SJSA1 (cell line): ENCODE data around the gene RPS27. TPM values are rescaled to one million over a fixed set of nuclear protein-coding genes. Genes with fewer than 3 reads are reported as not detected.
"Not testable (repeated sequence)": the region's sequence is repeated elsewhere in the genome, so short reads cannot be mapped to it uniquely, and the experiment has no call there.

Experiments
- DNase-seq, 2 experiments: peaks; one replicate each; pipeline ENCODE4 v3.0.0-alpha.2; 2015 to 2020; ENCODE audit warnings: low spot score in 2 of 2, low read depth in 1 of 2
- H3K27ac ChIP-seq: fragments of 250-450 bp; sonication (Bioruptor Pico); 2 replicates; pipeline ENCODE4 v1.5.1; 2020; ENCODE audit warnings: mild to moderate bottlenecking, moderate library complexity
- H3K27me3 ChIP-seq: fragments of 250-450 bp; sonication (Bioruptor Pico); replicated peaks from 2 replicates; pipeline ENCODE4 v1.5.1; 2020; ENCODE audit warnings: mild to moderate bottlenecking, moderate library complexity
- H3K36me3 ChIP-seq: fragments of 250-450 bp; sonication (Bioruptor Pico); 2 replicates; pipeline ENCODE4 v1.5.1; 2020; ENCODE audit warnings: mild to moderate bottlenecking
- H3K4me1 ChIP-seq: fragments of 250-450 bp; sonication (Bioruptor Pico); replicated peaks from 2 replicates; pipeline ENCODE4 v1.6.1; 2021; ENCODE audit warnings: mild to moderate bottlenecking
- H3K4me3 ChIP-seq: fragments of 250-450 bp; sonication (Bioruptor Pico); 2 replicates; pipeline ENCODE4 v1.5.1; 2020; ENCODE audit warnings: mild to moderate bottlenecking
- H3K9me3 ChIP-seq: fragments of 250-450 bp; sonication (Bioruptor Pico); replicated peaks from 2 replicates; pipeline ENCODE4 v1.5.1; 2020; ENCODE audit warnings: mild to moderate bottlenecking
- total RNA-seq: library from RNA; depleted of rRNA; stranded (reverse); fragments of >200 nt; shearing (Covaris generic); gene quantifications from 2 replicates; pipeline ENCODE4 v1.2.3, GENCODE V29; 2014

RPS27 gene
- total RNA-seq, 1 experiment from 2014 or later: 2,337 TPM

DNA sequence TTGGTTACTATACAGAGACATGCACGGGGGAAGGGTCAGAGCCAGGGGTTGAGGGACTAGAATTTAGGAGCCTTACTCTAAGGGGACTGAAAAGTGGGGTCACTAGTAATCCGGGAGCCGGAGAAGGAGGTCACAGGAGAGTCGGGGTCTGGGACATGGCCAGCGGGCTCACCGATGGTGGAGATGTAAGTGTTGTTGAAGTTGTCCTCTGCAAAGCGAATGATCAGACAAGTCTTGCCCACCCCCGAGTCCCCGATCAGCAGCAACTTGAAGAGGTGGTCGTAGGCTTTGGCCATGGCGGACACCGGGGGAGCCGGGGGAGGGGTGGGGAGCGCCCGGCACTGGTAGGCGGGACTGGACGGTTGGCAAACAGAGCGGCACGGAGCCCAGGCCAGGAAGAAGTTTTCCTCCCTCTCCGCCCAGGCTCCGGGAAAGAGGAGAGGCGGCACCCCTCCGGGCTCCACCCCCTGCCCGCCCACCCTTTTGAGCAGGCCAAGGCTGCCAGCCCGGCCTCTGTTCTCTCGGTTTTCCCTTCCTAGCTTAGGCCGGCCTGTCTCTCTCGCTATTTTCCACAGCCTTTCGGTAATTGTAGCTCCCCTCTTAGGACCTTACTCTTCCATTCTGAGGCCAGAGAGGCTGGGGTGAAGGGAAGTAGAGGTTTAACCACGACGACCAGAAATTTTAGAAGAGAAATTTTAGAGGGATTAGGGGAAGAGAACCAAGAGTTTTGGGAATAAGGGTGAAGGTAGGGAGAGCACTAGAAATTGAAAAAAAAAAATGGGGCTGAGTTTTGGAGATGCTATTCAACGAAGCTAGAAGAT lies 4.4 kb upstream of the RPS27 start, which contains the start of gene RAB13:
Gene RAB13, minus strand, starts transcription at position 399 of the 821 bp plus-strand sequence. Its CDS starts 103 bp downstream, at position 296.
- H3K4me1 ChIP-seq: peaks cover 23% of the 10 kb centered on the region
- peak; percentile 85 to 89 for DNase-seq
- no peaks in the 10 kb centered on the region for H3K9me3 ChIP-seq

DNA sequence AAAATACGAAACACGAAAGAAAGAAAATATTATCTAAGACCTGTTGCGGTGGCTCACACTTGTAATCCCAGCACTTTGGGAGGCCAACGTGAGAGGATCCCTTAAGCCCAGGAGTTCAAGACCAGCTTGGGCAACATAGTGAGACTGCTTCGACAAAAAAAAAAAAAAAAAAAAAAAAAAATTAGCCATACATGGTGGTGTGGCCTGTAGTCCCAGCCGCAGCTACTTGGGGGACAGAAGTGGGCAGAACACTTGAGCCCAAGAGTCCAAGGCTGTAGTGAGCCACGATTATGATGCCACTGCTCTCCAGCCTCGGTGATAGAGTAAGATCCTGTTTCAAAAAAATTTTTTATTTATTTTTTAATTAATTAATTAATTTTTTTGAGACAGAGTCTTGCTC lies 2.9 kb upstream of the RPS27 start:
- peaks cover 34% of the 10 kb centered on the region for H3K4me1 ChIP-seq
- H3K9me3 ChIP-seq: no peaks in the 10 kb centered on the region

More for the DNA sequence above, 4.4 kb upstream of the RPS27 start, which contains the start of gene RAB13:
- no peaks in the 10 kb centered on the region for H3K27me3 ChIP-seq
- H3K27ac ChIP-seq: peak within 1 kb of the TSS; percentile 53
- peak within 1 kb of the TSS; percentile 52 for H3K4me3 ChIP-seq
- H3K36me3 ChIP-seq: peaks cover 36% of the 10 kb centered on the region

DNA sequence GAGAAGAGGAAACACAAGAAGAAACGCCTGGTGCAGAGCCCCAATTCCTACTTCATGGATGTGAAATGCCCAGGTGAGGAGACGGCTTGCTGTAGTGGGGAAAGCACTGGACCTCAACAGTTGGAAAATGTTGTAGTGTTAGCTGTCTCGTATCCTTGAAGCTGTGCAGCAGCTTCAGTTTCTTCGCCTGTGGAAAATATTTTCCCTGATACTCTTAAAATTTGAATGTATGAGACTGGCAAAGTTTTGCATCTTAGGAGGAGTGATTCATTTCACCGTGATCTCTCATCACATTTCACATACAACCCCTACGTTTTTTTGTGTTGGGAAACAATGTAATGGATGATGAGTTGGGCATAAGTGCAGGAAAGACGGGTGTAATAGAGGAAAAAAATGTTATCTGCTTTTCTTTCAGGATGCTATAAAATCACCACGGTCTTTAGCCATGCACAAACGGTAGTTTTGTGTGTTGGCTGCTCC lies 629 bp downstream of the RPS27 start:
- no peaks in the 10 kb centered on the region for H3K9me3 ChIP-seq
- peaks cover 26% of the 10 kb centered on the region for H3K4me1 ChIP-seq
- peaks cover 51% of the 10 kb centered on the region for H3K36me3 ChIP-seq
- H3K4me3 ChIP-seq: peak overlapping the region; percentile 62
- no peaks in the 10 kb centered on the region for H3K27me3 ChIP-seq
- DNase-seq: no peak
- H3K27ac ChIP-seq: peak overlapping the region; percentile 88

More for the DNA sequence above, 2.9 kb upstream of the RPS27 start:
- Histone ChIP-seq H3K36me3 (peaks cover 42% of the 10 kb centered on the region), H3K4me3 (no peak overlapping the region), H3K27ac (no peak overlapping the region), H3K27me3 (no peaks in the 10 kb centered on the region)
- DNase-seq: no peak

DNA sequence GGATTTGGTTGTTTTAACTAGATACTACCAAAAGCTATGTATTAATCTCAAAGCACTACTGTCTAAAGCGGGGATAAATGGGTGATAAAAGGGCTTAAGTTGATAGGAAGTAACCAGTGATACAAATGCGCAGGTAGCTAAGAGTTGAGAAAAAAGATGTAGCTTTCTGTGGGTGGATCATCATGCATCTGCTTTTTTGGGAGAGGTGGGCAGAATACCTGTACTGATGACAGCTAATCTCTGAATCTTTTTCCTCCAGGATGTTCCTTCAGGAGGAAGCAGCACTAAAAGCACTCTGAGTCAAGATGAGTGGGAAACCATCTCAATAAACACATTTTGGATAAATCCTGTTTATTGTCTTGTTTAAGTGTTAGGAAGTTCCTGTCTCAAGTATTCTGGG lies 1.2 kb downstream of the RPS27 start:
- DNase-seq: no peak
- Histone ChIP-seq H3K27ac (peak overlapping the region; percentile 88; the same call in 1 of the 2 replicates), H3K27me3 (no peaks in the 10 kb centered on the region), H3K4me3 (peak overlapping the region; percentile 62), H3K36me3 (peaks cover 51% of the 10 kb centered on the region), H3K9me3 (no peaks in the 10 kb centered on the region), H3K4me1 (peaks cover 22% of the 10 kb centered on the region)

DNA sequence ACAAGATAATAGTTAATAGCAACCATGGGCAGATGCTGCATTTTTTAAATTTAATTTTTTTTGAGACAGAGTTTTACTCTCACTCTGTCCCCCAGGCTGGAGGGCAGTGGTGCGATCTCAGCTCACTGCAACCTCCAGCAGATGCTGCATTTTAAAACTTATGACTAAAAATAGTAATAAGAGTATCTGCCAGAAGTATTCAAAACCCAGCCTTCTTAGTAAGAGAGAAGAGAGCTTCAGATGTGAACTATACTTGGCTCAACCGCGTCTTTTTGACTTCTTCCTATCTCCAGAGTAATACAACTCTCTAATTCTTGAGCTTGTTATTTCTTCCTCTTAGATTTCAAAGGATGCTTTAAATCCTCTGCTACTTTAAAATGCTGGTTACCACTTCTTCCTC lies 4.6 kb downstream of the RPS27 start:
- Histone ChIP-seq H3K27ac (no peak overlapping the region), H3K9me3 (no peaks in the 10 kb centered on the region), H3K27me3 (no peaks in the 10 kb centered on the region), H3K4me1 (peaks cover 19% of the 10 kb centered on the region), H3K4me3 (no peak overlapping the region), H3K36me3 (peaks cover 51% of the 10 kb centered on the region)
- no peak for DNase-seq

DNA sequence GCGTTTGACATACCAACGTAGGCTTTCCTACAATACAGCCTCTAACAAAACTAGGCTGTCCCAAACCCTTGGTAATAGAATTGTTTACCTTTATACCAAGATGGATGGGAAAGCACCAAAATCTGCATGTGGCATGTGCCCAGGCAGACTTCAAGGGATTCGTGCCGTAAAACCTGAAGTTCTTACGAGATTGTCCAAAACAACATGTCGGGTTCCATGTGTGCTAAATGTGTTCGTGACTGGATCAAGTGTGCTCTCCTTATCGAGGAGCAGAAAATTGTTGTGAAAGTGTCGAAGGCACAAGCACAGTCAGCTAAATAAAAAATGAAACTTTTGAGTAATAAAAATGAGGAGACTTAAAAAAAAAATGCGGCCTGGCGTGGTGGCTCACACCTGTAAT lies 5.1 kb downstream of the RPS27 start:
- Histone ChIP-seq H3K27me3 (no peaks in the 10 kb centered on the region), H3K9me3 (no peaks in the 10 kb centered on the region), H3K36me3 (peaks cover 51% of the 10 kb centered on the region), H3K27ac (no peak overlapping the region), H3K4me3 (no peak overlapping the region), H3K4me1 (peaks cover 21% of the 10 kb centered on the region)
- DNase-seq: no peak

DNA sequence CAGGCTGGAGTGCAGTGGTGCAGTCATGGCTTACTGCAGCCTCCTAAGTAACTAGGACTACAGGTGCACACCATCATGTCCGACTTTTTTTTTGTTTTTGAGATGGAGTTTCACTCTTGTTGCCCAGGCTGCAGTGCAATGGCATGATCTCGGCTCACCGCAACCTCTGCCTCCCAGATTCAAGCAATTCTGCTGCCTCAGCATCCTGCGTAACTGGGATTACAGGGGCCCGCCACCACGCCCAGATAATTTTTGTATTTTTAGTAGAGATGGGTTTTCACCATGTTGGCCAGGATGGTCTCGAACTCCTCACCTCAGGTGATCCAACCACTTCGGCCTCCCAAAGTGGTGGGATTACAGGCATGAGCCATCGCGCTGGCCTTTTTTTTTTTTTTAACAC lies 6.3 kb downstream of the RPS27 start:
- Histone ChIP-seq H3K36me3 (peaks cover 39% of the 10 kb centered on the region), H3K4me1 (peaks cover 26% of the 10 kb centered on the region)
- H3K9me3 ChIP-seq, DNase-seq, H3K27me3 ChIP-seq, H3K27ac ChIP-seq, H3K4me3 ChIP-seq: not testable (repeated sequence)

DNA sequence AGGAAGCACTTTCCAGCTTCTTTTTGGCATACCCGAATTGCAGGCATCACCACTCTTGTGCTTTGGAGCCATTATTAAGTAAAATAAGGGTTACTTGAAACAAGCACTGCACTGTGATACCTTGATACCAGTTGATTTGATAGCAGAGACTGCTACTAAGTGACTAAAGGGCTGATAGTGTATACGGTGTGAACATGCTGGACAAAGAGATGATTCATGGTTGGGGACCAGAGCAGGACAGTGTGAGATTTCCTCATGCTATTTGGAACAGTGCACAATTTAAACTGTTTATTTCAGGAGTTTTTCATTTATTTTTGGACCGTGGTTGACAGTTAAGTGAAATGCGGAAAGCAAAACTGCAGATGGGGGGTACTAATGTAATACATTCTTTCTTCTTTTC lies 9.9 kb downstream of the RPS27 start:
- peak overlapping the region; percentile 52 for H3K27ac ChIP-seq
- peaks cover 3% of the 10 kb centered on the region for H3K36me3 ChIP-seq
- H3K27me3 ChIP-seq: no peaks in the 10 kb centered on the region
- no peaks in the 10 kb centered on the region for H3K9me3 ChIP-seq
- no peak overlapping the region for H3K4me3 ChIP-seq
- peak in 1 of 2 experiments; percentile 36 for DNase-seq
- H3K4me1 ChIP-seq: peaks cover 29% of the 10 kb centered on the region

DNA sequence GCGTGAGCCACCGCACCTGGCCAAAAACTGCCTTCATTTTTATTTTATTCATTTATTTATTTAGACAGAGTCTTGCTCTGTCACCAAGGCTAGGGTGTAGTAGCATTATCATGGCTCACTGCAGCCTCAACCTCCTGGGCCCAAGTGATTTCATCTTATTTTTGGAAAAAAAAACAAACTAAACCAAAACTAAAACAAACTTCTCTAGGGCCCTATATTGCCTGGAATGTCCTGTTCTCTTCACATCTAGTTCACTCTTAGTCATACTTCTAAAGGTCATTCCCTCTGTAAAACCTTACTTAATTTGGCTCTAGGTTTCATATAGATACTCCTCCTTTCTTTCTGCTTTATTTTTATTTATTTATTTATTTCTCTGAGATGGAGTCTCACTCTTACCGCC lies 15.6 kb downstream of the RPS27 start:
- Histone ChIP-seq H3K9me3 (no peaks in the 10 kb centered on the region), H3K4me1 (peaks cover 27% of the 10 kb centered on the region), H3K4me3 (no peak overlapping the region), H3K36me3 (no peaks in the 10 kb centered on the region), H3K27ac (peak overlapping the region; percentile 45; the same call in 1 of the 2 replicates), H3K27me3 (no peaks in the 10 kb centered on the region)
- peak; percentile 66 to 74 for DNase-seq

DNA sequence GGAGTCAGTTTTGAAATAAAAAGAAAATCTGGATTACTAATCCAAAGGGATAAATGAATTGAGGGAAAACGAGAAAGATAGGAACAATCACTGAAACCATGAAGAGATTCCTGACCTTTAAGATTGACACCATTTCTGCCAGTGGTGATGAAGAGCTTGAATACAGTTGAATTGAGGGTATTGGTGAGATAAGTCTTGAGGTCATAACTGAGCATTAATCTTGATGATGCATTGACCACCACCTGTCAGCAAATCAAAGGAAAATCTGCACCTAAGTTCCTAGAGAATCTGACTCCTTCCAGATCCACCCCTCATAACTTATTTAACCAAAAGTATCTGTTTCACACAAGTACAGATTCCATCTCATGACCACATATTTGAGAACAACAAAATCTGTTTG lies 21.6 kb downstream of the RPS27 start:
- Histone ChIP-seq H3K4me3 (no peak overlapping the region), H3K27me3 (no peaks in the 10 kb centered on the region), H3K36me3 (no peaks in the 10 kb centered on the region), H3K9me3 (no peaks in the 10 kb centered on the region), H3K4me1 (peaks cover 4% of the 10 kb centered on the region; the same call in 1 of the 2 replicates), H3K27ac (no peak overlapping the region)
- DNase-seq: no peak

DNA sequence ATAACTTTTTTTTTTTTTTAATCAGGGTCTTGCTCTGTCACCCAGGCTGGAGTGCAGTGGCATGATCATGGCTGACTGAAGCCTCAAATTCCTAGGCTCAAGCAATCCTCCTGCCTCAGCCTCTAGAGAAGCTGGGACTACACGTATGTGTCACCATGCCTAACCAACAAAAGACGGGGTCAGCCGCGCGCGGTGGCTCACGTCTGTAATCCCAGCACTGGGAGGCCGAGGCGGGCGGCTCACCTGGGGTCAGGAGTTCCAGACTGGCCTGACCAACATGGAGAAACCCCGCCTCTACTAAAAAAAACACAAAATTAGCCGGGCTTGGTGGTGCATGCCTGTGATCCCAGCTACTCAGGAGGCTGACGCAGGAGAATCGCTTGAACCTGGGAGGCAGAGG lies 22.0 kb downstream of the RPS27 start:
- H3K4me1 ChIP-seq, H3K4me3 ChIP-seq, H3K9me3 ChIP-seq, H3K36me3 ChIP-seq, H3K27me3 ChIP-seq, H3K27ac ChIP-seq, DNase-seq: not testable (repeated sequence)

DNA sequence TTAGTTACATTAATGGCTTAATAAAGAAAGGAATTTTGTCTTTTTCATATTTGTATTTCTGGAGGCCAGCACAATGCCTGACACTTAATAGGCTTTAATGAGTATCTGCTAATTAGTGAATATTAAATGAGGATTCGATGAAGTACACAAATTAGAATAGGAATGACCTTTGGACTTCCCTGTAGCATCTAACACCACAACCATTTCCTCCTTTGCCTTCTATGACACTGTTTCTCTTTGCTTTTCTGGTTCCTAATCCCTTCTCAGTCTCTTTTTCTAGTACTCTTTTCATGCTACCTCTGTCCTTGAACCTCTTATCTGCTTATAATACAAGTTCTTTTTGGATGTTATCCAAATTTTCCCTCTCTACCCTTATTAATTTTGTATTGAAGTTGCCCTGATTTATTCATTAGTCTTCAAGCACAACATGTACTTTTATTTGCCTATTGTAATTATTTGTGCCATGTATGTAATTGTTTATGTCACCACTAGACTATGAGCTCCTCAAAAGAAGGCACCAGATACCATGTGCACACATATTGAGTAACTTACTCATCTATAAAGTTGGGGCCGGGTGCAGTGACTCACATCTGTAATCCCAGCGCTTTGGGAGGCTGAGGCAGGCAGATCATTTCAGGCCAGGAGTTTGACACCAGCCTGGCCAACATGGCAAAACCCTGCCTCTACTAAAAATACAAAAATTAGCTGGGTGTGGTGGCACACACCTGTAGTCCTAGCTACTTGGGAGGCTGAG lies 23.8 kb downstream of the RPS27 start:
- peak in 1 of 2 experiments; percentile 46 for DNase-seq
- no peaks in the 10 kb centered on the region for H3K36me3 ChIP-seq
- H3K4me3 ChIP-seq: no peak overlapping the region
- no peak overlapping the region for H3K27ac ChIP-seq
- no peaks in the 10 kb centered on the region for H3K27me3 ChIP-seq
- H3K4me1 ChIP-seq: peaks cover 4% of the 10 kb centered on the region; the same call in 1 of the 2 replicates
- H3K9me3 ChIP-seq: no peaks in the 10 kb centered on the region

DNA sequence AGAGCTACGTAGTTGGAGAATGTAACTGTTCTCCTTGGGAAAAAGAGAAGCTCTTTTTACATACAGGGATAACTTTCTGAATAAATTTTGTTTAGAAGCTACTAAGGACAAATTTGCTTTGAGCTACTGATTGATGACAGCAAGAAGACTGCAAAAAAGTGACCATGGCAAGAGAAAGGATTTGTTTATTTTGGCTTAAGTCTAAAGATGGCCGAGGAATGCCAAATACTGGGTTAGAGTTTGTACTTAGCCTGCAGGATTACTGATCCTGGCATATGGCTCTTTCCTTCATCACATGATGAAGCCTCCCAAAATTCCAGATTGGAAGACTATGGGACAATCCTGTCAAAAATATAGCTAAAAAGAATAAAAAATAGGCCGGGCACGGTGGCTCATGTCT lies 28.7 kb downstream of the RPS27 start:
- H3K27me3 ChIP-seq: no peaks in the 10 kb centered on the region
- H3K4me1 ChIP-seq: peaks cover 4% of the 10 kb centered on the region; the same call in 1 of the 2 replicates
- no peak overlapping the region for H3K27ac ChIP-seq
- H3K9me3 ChIP-seq: no peaks in the 10 kb centered on the region
- H3K36me3 ChIP-seq: no peaks in the 10 kb centered on the region
- no peak overlapping the region for H3K4me3 ChIP-seq
- no peak for DNase-seq

DNA sequence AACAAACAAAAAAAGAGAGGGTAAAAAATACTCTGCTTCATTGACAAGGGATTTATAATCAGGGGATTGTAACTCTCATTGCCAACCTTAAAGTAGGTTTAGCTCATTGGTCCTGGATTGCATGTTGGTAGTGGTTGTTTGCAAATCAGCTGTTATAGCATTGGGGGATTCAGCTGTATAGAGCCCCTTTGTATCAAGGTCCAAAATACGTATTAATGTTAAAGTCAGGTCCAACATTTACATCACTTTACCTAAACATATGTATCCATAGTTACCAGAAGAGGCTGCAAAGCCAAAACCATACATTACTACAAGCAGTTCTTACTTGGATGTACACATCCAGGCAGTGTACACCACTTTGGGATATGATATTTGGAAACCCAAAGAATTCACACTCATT lies 29.4 kb downstream of the RPS27 start:
- no peak overlapping the region for H3K4me3 ChIP-seq
- H3K36me3 ChIP-seq: no peaks in the 10 kb centered on the region
- H3K9me3 ChIP-seq: no peaks in the 10 kb centered on the region
- no peak overlapping the region for H3K27ac ChIP-seq
- H3K4me1 ChIP-seq: no peaks in the 10 kb centered on the region
- H3K27me3 ChIP-seq: no peaks in the 10 kb centered on the region
- DNase-seq: no peak
